Endothelial cell of umbilical vein (primary cell): ENCODE data around the gene PPIL6. TPM values are rescaled to one million over a fixed set of nuclear protein-coding genes. Genes with fewer than 3 reads are reported as not detected.

ENCODE experiments used
- BruUV-seq: library from RNA; stranded (reverse); fragments of 400-500 nt; replicated peaks from 2 replicates; lab custom pipeline; 2021; lab: Mats Ljungman, UMichigan
- CTCF ChIA-PET: fragments of 300-600, 350-600 bp; sonication (Branson Sonifier 250); formaldehyde crosslinking; loops from one replicate; lab custom pipeline; 2021; ENCODE audit warnings: antibody characterized with exemption, inconsistent platforms; lab: Charles Lee
- POLR2A ChIA-PET: fragments of 300-600, 350-600 bp; sonication (Branson Sonifier 250); formaldehyde crosslinking; loops from one replicate; lab custom pipeline; 2021; ENCODE audit warnings: antibody characterized with exemption, inconsistent platforms; lab: Charles Lee
- DNase-seq: peaks from one replicate; pipeline ENCODE4 v3.0.0-alpha.2; 2011; ENCODE audit warnings: low read depth, low spot score
- FAIRE-seq: peaks from 2 replicates; lab custom pipeline; 2011; peaks lifted over from hg19 to GRCh38; lab: Jason Lieb, UNC
- H2AFZ ChIP-seq: 2 replicates; pipeline ENCODE4 v1.6.0; 2012; ENCODE audit warnings: low read depth, low read length, control low read depth, inconsistent platforms
- H3K27ac ChIP-seq: 2 replicates; pipeline ENCODE4 v1.5.1; 2011; ENCODE audit warnings: low read depth, mild to moderate bottlenecking, control low read depth, low read length, moderate library complexity; ENCODE audit not compliant: insufficient read depth
- H3K27me3 ChIP-seq, 2 experiments: 2 replicates each; pipeline versions ENCODE4 v1.6.0 to v1.6.1; 2011; ENCODE audit warnings: low read length in 2 of 2, mixed read lengths in 1 of 2; ENCODE audit not compliant: control insufficient read depth in 2 of 2, insufficient read depth in 2 of 2
- H3K36me3 ChIP-seq, 2 experiments: 2 replicates in 1 of 2; 3 replicates in 1 of 2; pipeline ENCODE4 v1.5.1; 2011; ENCODE audit warnings: low read length in 2 of 2, mild to moderate bottlenecking in 1 of 2, moderate library complexity in 1 of 2; ENCODE audit not compliant: control insufficient read depth in 2 of 2, insufficient read depth in 2 of 2; ENCODE audit errors: extremely low read depth in 1 of 2
- H3K4me1 ChIP-seq: 3 replicates; pipeline ENCODE4 v1.5.1; 2011; ENCODE audit warnings: mild to moderate bottlenecking, low read length; ENCODE audit not compliant: control insufficient read depth, insufficient read depth; ENCODE audit errors: extremely low read depth
- H3K4me2 ChIP-seq: 2 replicates; pipeline ENCODE4 v1.6.1; 2011; ENCODE audit warnings: low read length, control low read depth, mixed read lengths; ENCODE audit not compliant: insufficient read depth
- H3K4me3 ChIP-seq, 3 experiments: fragments of 200-600 bp in 1 of 3; sonication (generic), shearing (Covaris generic) in 1 of 3; replicated peaks in 1 of 3; 2 replicates each; pipeline ENCODE4 v1.5.1; 2011 to 2016; ENCODE audit warnings: control low read depth in 3 of 3, low read length in 3 of 3, mild to moderate bottlenecking in 2 of 3, inconsistent platforms in 1 of 3, low read depth in 1 of 3, moderate library complexity in 1 of 3; ENCODE audit not compliant: insufficient read depth in 1 of 3
- H3K79me2 ChIP-seq: 2 replicates; pipeline ENCODE4 v1.6.0; 2012; ENCODE audit warnings: low read length, inconsistent platforms; ENCODE audit not compliant: control insufficient read depth, insufficient read depth
- H3K9ac ChIP-seq: replicated peaks from 2 replicates; pipeline ENCODE3; 2011; ENCODE audit warnings: low read length, control low read depth; ENCODE audit not compliant: insufficient read depth; ENCODE audit errors: extremely low read depth
- H3K9me1 ChIP-seq: replicated peaks from 3 replicates; pipeline ENCODE4 v1.6.0; 2011; ENCODE audit warnings: mild to moderate bottlenecking, low read length; ENCODE audit not compliant: control insufficient read depth, insufficient read depth; ENCODE audit errors: extremely low read depth
- H3K9me3 ChIP-seq: replicated peaks from 2 replicates; pipeline ENCODE4 v1.5.1; 2012; ENCODE audit warnings: low read length, inconsistent platforms; ENCODE audit not compliant: control insufficient read depth, insufficient read depth
- H4K20me1 ChIP-seq: replicated peaks from 2 replicates; pipeline ENCODE3; 2011; ENCODE audit warnings: mild to moderate bottlenecking, low read length; ENCODE audit not compliant: control insufficient read depth, insufficient read depth; ENCODE audit errors: extremely low read depth
- CTCF ChIP-seq, 2 donors: IDR thresholded peaks; 1 replicate in 1 of 2; 2 replicates in 1 of 2; pipeline ENCODE4 v1.5.1; 2011; ENCODE audit warnings: low read length in 2 of 2, mild to moderate bottlenecking in 2 of 2, moderate library complexity in 2 of 2, control low read depth in 1 of 2, inconsistent platforms in 1 of 2, low read depth in 1 of 2; ENCODE audit not compliant: insufficient read depth in 1 of 2; ENCODE audit errors: extremely low read depth in 1 of 2
- EZH2 ChIP-seq: IDR thresholded peaks from 2 replicates; pipeline ENCODE4 v1.6.1; 2012; ENCODE audit warnings: borderline replicate concordance, low read depth, mild to moderate bottlenecking, moderate library complexity, low read length, inconsistent platforms; ENCODE audit not compliant: severe bottlenecking
- GATA2 ChIP-seq: IDR thresholded peaks from 2 replicates; pipeline ENCODE4 v1.7.0; 2011; ENCODE audit warnings: low read depth, mild to moderate bottlenecking, moderate library complexity, mixed read lengths, low read length; ENCODE audit not compliant: insufficient read length, insufficient read depth
- JUN ChIP-seq: IDR thresholded peaks from 2 replicates; pipeline ENCODE4 v1.6.1; 2011; ENCODE audit warnings: borderline replicate concordance, low read depth; ENCODE audit not compliant: insufficient read length, insufficient read depth
- MYC ChIP-seq: IDR thresholded peaks from one replicate; pipeline ENCODE4 v1.6.1; 2011; ENCODE audit warnings: mild to moderate bottlenecking, low read depth, low read length
- POLR2A ChIP-seq: IDR thresholded peaks from 2 replicates; pipeline ENCODE4 v1.6.1; 2012; ENCODE audit warnings: low read depth, mild to moderate bottlenecking, control low read depth, low read length
- POLR2AphosphoS5 ChIP-seq: IDR thresholded peaks from 2 replicates; pipeline ENCODE4 v1.6.1; 2012; ENCODE audit warnings: low read depth, mild to moderate bottlenecking, control low read depth, low read length, moderate library complexity; ENCODE audit not compliant: insufficient read depth
- dilution Hi-C: fragments of 300-500 bp; cut with MboI; formaldehyde crosslinking; loops from one replicate; pipeline ENCODE4 v1.15.0; 2019; ENCODE audit warnings: low sequenced_read_pairs; ENCODE audit not compliant: extremely low pct_ligation_motif_present
- intact Hi-C: fragments of 100-400 bp; cut with micrococcal nuclease; formaldehyde crosslinking; loops from one replicate; pipeline ENCODE4 v1.10.0; 2022
- polyA plus RNA-seq, 4 experiments: library from polyadenylated mRNA; depleted of rRNA in 3 of 4; stranded (reverse) in 3 of 4; unstranded in 1 of 4; fragments of >200 nt; gene quantifications; 2 replicates each; pipeline versions ENCODE4 v1.2.1 to v1.2.3, GENCODE V29; 2011 to 2012; ENCODE audit warnings: missing spikeins in 1 of 4
- total RNA-seq: library from RNA; stranded (reverse); gene quantifications from 2 replicates; pipeline ENCODE4 v1.2.3, GENCODE V29; 2021

PPIL6 gene
- total and polyA plus RNA-seq, 2 donors (not counting 3 experiments of a cell fraction or from before 2014, with no cell fraction given) = 0.11 to 0.33 TPM

- no peak overlapping the region for H3K27ac ChIP-seq
- CTCF ChIA-PET = no interaction called here
Observed at GRCh38 chr6:109347779-109348178, 92.6 kb downstream of the PPIL6 start.

More at GRCh38 chr6:109347779-109348178, 92.6 kb downstream of the PPIL6 start:
- no peaks in the 10 kb centered on the region for H3K79me2 ChIP-seq
- BruUV-seq = no TSS peak
- no peaks in the 10 kb centered on the region for H3K36me3 ChIP-seq
- H2AFZ ChIP-seq = no peak overlapping the region
- no peak overlapping the region for H3K4me3 ChIP-seq
- FAIRE-seq = no peak
- TF ChIP-seq POLR2A = no peak
- TF ChIP-seq JUN = no peak
- no peak for TF ChIP-seq POLR2AphosphoS5
- TF ChIP-seq CTCF (IDR thresholded peaks at IDR 0.05; ENCODE audit: extremely low read depth in 1 of 2, insufficient read depth in 1 of 2, low read depth in 1 of 2, low read length in 2 of 2) = no peak
- TF ChIP-seq GATA2 = no peak
- TF ChIP-seq MYC = no peak
- TF ChIP-seq EZH2 = no peak
- no peak for DNase-seq
- dilution Hi-C loops = no loop called here
- intact Hi-C loops = no loop called here
- H3K9me3 ChIP-seq = no peaks in the 10 kb centered on the region
- H3K9me1 ChIP-seq = no peaks in the 10 kb centered on the region
- H3K4me2 ChIP-seq = no peak overlapping the region
- H3K9ac ChIP-seq = no peak overlapping the region
- H4K20me1 ChIP-seq = no peaks in the 10 kb centered on the region
- H3K27me3 ChIP-seq = no peaks in the 10 kb centered on the region
- no peaks in the 10 kb centered on the region for H3K4me1 ChIP-seq
- POLR2A ChIA-PET = interaction anchor here (1.2 kb wide), 1 partner anchor 254 kb away, joined by 3 read pairs; the partner anchor contains the start of gene SESN1
